Stimulated activated CD8-positive, alpha-beta memory T cell treated with anti-CD3 and anti-CD28 coated beads, Interleukin-12 subunit alpha, Interleukin-12 subunit beta, amount 100 ng/mL, for 4 hours (primary cell): ENCODE data around the gene SUMF1.

Source experiments
- DNase-seq: peaks from one replicate; pipeline ENCODE4 v3.0.0-alpha.2; 2020; ENCODE audit warnings: low read depth

The SUMF1 gene

DNA sequence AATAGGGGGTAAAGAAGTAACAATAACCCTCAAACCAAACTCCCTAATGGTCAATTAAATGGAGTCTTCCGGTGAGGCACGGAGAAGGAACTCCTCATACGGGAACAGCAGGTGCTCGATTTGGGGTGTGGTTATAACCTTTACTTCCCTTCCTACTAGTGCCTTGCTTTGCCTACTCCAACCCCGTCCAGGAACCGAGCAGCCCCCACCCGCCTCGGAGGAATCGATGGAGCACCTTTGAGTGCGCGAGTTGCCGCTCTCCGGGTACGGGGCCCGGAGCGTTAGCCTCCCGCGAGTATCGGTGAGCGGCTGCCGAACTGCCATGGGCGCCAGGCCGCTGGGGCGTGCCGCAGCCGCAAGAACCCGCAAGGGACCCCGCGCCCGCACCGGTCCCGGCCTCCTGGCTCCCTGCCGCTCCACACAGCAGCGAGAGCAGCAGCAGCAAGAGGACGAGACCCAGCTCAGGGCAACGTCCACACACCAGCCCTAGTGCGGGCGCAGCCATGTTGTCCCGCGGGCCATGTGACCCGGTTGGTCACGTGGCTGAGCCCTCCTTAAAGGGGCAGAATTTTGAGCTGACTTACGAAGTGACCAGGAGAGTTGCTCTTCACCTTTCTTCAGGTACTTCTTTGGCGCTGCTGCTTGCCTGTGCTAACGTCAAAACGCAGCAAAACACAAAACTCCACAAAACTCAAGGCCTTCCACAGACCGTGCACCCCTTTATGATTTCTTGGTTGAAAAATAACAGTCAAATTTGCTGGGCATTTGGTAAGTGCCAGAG is at the start of gene SUMF1:
TSS of gene SUMF1 (minus strand) at position 529 of the 781 bp plus-strand sequence. CDS start at position 505, 24 bp downstream.
- peak; percentile 61 for DNase-seq

DNA sequence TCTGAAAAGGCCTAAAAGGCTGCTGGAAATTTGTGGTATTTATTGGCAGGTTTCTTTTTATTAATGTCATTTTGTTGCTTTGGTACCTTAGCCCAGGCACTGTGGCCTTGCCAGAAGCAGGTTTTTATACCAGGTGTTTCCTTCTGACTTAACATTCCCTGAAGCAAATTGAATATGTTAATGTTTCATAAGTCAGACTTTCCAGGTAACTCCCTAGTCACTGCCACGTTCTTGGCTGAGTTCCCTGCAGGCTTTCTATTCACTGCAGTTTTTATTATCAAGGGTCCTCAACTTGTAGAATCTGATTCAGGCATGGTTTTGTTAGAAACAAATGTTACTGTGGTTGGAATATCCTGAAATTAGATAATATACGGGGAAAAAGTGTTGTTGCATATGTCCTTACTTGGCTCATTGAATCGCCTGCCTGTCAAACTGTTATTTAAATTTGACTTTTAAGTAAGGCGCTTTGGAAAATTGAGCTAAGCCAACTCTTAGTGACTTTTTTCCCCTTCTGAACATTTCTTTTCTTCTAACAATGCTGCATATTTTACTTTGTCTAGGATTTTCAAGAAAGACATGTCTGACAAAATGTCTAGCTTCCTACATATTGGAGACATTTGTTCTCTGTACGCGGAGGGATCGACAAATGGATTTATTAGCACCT is 49.0 kb upstream of the SUMF1 start:
- DNase-seq: no peak

DNA sequence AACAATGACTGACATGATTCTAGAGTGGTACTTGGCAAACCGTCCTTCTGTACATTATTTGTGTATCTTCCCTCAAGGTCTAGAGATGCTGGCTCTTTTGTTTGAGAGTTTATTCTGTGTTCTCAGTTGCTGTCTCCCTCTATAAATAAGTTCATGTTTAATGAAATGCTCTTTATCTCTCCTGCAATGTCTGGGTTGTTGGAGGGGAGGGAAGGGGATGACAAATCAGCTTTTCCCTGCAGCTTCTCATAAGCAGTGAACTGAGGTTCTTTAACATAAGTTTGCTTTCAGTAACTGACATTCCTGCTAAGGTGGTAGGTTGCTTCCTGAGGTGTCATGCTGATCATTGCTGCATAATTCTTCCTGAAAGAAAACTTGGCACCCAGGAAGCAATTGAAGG is 47.8 kb upstream of the SUMF1 start:
- no peak for DNase-seq

DNA sequence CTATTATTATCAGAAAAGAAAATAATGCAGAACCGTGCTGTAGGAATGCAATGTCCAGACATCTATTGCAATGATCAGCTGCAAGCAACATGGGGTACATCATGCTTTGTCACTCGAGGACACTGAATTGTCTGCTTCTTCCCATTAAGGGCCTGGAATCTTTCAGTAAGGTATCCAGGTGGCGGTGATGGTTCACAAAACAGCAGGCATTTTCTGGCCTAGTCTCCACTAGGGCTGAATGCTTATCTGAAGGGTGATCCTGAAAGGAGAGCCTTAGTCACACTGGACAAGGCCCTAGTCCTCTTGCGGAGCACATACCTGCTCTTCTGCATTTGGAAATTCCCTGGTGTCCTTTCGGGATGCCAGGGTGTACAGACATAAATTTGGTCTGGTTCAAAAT is 47.3 kb upstream of the SUMF1 start:
- DNase-seq: no peak

DNA sequence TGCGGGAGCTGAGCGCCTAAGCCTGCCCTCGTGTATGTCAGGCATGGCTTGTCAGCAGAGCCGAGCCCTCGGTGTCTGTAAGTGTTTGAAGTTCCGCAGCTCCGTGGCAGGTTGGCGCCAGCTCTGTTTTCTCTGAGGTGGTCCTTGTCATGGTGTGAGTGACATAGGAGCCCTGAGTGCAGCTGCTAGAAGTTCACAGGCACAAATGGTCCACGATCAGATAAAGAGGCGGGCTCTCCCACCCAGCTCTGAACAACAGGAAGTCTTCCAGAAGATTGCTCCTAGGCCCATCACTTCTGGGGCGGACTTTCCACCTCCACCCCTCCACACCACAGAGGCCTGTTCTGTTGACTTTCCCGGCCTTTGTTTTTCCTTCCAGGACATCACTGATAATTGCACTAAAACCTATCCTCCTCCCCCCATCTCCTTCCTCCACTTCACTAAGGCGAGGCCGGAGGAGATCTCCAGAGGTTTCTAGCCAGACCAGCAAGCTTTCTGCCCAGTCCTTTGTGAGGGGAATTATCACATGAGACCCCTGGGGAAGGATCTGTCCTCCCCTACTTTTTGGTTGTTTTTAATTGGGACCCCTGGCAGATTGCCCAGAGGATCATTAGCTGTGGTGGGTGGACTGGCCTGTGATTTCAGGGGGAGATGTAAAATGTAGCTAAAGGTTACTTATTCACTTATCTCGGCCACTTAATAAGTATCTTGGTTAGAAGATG is 46.0 kb upstream of the SUMF1 start:
- no peak for DNase-seq

DNA sequence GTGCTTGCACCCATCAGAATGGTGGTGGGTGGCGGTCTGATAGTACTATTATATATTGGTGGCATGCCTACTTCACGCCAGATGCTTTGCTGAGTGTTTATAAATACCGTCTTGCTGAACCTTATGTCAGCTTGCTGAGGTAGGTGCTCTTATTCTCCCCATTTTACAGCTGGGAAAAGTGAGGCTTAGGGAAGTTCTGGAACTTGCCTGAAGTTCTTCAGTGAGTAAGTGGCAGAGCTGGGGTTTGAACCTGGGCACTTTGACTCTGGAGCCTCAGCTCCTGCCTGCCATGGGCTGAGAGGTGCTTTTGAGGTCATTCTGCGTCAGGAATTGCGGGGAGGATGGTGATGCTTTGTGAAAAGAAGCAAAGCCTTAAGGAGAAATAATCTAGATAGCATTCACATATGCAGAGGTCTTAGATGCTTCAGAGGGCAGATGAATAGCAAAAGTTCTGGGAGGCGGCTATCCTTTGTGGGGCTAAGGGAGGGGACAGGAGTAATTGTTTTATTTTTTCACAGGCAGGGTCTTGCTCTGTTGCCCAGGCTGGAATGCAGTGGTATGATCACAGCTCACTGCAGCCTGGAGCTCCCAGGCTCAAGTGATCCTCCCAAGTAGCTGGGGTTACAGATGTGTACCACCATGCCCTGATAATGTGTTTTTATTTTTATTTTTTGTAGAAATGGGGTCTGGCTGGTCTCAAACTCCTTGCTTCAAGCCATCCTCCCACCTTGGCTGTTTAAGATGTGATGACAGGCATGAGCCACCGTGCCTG is 44.6 kb upstream of the SUMF1 start:
- DNase-seq: no peak

DNA sequence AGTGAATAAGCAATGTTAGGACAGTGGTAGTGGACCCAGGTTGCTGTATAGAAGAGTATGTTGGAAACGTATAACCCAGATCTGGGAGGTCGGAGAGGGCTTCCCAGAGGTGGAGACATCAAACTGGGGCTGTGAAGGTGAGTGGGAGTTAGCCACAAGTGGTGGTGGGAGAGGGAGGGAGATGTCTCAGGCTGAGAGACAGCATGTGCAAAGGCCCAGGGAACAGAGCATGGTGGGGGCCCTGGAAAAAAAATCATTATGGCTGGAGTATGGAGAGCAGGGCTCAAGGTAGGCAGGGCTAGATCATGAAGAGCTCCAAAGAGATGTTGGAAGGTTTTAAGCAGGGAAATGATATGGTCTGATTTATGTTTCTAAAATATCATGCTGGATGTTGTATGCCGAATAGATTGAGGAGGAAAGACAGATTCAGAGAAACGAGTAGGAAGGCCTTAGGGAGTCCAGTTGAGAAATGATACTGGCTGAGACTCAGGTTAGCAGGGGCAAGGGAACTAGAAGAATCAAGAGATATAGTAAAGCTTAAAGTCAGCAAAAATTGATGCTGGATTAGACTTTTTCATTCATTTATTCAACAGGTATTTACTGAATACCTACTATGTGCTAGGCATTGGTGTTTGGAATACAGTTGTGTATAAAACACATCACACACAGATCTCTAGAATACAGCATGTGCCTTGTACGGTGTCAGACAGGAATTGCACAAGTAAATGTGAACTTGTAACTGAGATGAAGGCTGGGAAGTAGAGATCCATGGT is 43.1 kb upstream of the SUMF1 start:
- DNase-seq: no peak

DNA sequence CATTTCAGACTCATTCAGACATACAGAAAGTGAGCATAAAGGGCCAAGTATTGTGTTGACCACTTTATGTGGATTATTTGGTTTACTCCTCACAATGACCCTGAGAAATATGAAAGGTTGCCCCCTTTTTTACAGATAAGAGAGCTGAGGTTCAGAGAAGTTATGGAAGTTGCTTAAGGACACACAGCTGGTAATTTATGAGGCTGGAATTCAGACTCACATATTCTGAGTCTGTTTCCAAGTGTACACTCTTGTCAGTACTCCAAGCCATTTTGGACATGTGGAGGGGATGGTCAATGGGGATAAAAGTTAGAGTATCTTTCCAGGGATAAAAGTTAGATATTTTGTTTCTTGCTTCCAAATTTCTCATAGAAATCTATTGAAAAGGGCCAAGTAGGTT is 42.0 kb upstream of the SUMF1 start:
- DNase-seq: no peak

DNA sequence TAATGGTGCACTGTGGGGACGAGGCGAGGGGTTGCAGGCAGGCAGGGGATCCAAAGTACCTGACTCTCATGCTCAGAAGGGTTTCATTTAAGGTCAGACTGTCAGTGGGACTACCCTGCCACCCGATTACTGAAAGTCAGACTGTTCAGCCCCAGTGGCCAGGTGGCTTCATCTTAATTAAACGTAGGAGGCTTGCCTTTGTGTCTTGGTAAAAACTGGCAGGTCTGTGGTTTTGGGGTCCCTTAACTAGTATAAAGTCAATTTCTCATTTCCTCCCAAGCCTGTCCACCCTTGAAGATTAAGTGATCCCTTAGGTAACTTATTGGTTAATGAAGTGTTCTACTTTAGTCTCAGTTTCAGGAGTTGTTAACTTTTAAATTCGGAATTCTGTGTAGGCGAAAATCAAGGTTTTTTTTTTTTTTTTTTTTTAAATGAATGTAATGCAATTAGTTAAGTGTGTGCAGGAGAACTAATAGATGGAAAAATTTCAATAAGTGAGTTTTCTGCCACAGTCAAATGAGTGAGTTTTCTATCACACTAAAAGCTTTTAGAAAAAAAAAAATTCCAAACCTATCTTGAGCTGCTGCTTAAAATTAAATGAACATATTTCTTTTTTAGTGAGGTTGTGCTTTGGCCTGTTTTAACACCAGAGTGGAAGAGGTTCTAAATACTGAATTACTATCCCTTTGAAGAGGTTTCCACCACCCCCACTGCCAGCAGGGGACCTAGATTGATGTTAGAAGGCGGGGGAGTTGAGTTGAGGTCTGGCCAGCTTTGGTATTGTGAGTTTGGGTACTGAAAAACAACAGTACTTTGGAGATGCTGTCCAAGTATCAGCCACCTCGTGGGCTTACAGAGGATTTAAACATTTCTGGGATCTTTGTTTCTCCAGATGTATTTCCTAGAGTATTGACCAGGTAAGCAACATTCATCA is 41.2 kb upstream of the SUMF1 start:
- no peak for DNase-seq

DNA sequence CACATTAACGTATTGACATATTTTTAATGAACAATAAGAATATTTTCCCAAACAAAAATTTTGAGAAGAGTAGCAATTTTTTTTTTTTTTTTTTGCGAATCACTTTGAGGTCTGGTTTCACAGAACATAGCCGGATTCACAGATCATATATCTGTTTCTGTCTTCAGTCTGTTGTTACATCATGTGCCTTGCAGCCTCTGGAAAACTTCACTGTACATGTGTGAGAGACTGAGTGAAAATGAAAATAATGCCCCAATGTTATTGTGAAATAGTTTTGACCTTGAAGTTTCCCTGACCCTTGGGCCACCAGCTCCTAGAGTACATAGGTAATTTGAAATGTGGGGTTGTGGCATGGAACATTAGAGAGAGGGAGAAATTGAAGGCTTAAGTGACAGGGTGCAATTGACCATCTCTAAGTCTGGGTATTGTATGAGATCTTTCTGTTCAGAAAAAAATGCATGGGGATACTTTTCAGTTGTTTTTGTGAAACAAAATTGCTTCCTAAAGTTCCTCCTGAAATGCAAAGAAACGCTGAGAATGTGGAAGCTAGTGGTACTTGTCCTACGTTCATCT is 40.0 kb upstream of the SUMF1 start:
- no peak for DNase-seq

DNA sequence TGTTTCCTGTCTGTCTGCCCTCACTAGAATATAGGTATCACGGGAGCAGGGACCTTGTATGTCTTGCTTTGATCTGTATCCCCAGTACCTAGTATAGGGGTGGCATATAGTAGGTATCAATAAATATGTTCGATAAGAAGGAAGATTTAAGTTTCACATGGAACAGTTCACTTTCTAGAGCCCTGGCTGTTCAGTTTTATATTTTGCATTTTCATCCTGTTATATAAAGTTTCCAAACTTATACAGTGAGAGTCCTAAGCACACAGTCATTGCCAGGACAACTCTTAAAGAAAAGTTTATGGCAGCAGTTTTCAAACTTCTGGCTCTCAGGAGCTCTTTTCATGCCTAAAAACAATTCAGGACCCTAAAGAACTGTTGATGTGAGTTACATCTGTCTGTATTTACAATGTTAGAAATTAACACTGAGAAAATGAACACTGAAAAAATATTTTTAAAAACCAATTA is 39.5 kb upstream of the SUMF1 start:
- DNase-seq: no peak

DNA sequence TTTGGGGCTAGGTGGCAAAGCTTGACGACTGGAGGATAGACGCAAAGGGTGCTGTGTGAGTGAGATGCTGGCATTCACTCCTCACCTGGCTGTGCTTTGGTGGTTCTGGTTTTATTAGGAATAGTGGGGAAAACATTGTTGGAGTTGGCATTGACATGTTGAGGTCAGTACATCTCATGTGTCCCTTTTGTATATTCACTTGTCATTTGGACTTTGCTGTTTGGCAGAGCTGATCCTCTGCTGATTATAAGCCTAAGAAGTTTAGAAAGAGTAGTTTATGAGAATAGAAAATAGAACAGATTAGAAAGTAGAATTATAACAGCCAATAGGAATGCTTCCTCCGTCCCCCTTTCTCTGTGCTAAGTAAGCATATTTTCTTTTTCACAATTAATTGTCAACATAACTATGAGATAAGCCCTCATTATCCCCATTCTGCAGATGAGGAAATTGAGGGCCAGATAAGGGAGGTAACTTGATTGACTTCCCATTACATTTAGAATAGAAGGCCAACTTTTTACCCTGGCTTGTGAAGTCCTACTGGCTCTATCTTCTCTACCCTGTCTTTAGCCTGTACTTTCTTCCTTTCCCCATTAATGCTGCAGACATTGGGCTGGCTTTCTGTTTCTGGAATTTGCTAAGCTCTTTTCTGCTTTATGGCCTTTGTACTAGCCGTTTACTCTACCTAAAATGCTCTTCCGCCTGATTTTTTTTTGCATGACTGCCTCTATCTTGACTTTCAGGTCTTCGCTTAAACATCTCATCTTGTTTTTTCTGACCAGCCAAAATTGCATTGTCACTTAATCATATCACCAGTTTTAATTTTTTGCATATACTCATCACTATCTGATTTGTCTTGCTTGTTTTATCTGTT is 38.9 kb upstream of the SUMF1 start:
- no peak for DNase-seq

DNA sequence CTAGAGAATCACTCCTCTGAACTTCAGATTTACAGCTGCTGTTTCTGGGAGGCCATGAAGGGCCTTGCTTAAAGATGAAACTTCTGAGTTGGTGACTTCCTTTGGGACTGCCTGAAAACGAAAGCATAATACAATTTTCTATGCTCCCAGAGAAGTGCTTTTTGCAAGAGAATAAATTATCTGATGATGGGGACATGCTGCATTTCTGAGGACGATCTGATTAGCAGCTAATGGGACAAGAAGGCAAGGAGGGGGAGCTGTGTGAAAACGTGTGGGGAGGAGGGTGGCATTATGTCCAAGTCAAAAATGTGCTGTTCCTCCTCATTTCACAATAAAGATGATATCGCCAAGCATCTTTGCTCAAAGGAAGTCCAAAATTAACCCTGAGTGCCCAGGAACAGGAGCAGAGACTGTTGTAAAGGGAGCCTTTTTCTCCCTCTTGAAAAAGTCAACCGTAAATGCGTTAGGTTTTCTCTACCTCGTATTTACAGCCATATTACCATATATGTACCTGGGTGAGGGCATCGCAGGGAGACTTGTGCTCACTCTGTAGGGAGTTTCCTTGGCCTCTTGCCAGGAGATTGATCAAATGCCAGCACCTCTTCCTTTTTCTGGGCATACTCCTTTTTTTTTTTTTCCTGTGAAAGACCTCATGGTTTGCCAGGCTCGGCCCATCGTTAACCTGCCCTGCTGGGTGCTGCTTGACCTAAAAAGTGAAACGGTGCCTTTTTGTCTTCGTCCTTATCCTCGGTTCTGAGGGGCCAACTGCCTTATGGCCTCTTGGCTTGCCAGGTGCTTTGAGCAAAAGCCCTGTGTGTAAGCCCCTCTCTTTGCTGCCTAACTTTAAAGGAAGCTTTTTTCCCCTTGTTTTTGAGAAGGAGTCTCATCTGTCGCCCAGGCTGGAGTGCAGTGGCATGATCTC is 37.5 kb upstream of the SUMF1 start:
- DNase-seq: no peak

DNA sequence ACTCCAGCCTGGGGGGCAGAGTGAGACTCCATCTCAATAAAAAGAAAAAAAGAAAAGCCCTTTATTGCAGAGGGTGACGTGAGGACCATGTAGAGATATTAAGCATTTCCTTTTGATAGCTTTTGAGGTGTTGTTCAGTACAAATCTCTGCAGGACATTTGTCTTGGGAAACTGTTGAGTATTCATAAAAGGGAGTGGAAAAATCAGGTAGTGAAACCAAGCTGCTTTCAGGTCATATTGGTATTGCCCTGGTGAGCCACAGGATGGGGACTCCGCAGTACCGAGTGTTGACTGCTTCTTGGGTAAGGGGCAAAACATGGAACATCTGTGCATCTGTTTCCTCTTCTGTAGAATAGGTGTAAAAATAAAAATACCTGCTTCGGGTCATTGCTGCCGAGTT is 36.0 kb upstream of the SUMF1 start:
- no peak for DNase-seq

DNA sequence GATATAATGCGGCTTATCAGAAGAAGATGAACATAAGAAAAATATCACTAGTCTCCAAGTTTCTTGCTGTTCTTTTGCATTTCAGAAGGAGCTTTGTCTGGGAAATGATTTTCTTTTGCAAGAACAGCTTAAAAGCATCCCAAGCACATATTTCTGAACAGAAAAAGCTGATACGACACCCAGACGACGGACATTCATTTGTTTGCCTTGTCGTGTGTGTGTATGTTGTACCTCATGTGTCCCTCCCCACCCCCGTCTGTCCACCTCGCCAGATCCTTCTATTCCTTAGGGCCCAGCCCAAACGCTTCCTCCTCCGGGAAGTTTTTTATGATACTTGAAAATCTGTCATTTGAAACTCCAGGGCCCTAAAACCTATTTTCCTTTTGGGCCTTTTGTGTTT is 34.9 kb upstream of the SUMF1 start:
- no peak for DNase-seq

DNA sequence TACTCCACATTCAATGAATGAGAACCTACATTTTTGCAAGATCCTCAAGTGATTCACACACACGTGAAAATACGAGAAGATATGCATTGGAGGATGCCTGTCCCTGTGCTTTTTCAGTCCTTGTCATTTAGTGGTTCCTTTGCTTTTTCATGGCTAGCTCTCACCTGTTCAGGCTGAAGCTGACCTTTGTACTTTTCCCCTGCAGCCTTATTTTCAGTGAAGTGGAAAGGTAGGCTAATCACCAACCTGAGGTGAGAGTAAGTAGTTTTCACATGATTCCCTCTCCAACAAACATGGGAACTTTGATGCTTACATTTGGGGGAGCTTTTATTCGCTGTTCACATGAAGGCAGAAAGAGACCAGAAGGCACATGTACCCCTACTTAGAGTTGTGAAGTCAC is 34.4 kb upstream of the SUMF1 start:
- no peak for DNase-seq

DNA sequence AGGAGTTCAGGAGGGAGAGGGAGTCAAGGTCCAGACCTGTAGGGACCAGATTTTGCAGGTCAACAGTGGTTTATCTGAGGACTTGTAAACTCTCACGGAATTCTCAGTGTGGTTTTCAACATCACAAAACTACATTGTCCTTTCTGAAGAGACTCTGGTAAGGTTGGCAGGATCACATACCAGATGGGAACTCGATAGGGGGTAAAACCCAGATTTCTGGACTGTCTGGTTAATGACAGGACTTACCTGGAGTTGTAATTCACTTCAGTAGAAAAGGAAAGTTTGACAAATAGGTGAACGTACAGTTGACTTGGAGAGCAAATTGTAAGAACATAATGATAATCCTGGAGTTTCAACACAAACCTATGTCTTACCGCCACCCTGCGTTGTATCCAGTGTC is 31.4 kb upstream of the SUMF1 start:
- DNase-seq: no peak

DNA sequence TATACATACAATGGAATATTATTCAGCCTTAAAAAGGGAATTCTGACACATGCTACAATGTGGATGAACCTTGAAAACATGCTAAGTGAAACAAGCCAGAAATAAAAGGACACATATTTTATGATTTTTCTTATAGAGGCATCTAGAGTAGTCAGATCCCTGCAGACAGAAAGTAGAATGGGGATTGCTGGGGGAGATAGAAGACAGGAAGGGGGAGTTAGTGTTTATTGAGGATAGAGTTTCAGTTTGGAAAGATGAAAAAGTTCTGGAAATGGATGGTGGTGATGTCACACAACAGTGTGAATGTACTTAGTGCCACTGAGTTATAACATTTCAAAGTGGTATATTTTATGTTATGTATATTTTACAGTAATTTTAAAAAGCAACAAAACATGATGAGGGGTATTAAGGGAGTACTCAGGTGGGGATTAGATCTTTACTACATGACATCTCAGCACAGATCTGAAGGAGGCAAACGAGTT is 30.8 kb upstream of the SUMF1 start:
- no peak for DNase-seq
